ENCODE results near the gene IL1A.

DNA sequence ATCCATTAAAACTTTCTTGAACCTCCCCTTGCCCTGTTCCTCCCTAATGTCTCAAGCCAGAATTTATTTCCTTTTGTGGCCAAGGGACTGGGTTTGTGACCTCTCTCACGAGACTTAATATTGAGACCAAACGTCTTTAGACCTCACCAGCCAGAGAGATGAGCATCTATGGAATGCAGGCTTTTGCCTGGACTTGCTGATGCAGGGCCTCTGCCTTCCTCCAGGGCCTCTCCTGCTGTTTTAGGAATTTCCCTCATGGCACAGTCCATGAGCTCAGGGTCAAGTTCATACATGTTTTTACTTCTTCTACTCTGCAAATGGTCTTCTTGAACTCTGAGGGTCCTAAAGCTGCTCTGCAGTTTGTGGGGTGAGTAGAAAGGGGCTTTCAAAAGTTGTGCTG lies 30.0 kb upstream of the IL1A start:
- TF ChIP-seq, protein P1, sequence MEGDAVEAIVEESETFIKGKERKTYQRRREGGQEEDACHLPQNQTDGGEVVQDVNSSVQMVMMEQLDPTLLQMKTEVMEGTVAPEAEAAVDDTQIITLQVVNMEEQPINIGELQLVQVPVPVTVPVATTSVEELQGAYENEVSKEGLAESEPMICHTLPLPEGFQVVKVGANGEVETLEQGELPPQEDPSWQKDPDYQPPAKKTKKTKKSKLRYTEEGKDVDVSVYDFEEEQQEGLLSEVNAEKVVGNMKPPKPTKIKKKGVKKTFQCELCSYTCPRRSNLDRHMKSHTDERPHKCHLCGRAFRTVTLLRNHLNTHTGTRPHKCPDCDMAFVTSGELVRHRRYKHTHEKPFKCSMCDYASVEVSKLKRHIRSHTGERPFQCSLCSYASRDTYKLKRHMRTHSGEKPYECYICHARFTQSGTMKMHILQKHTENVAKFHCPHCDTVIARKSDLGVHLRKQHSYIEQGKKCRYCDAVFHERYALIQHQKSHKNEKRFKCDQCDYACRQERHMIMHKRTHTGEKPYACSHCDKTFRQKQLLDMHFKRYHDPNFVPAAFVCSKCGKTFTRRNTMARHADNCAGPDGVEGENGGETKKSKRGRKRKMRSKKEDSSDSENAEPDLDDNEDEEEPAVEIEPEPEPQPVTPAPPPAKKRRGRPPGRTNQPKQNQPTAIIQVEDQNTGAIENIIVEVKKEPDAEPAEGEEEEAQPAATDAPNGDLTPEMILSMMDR (IDR thresholded peaks at IDR 0.05) = no peak
- TF ChIP-seq EZH2phosphoT487 (IDR thresholded peaks at IDR 0.05) (no peak), EZH2 (IDR thresholded peaks at IDR 0.05) (no peak)
